HCT116 (cell line): ENCODE measurements around the gene MAST4. TPM values are rescaled to one million over a fixed set of nuclear protein-coding genes. Genes with fewer than 3 reads are reported as not detected.

ENCODE experiments used
- ATAC-seq: fragments of 200-7000 bp; cut with Tn5 transposase; 2 replicates; pipeline ENCODE4 v1.9.1; 2020; ENCODE audit warnings: mild to moderate bottlenecking, moderate library complexity
- BruUV-seq: library from RNA; stranded (reverse); fragments of 400-500 nt; replicated peaks from 2 replicates; lab custom pipeline; 2021; lab: Mats Ljungman, UMichigan
- CTCF ChIA-PET: fragments of 300-600 bp; sonication (Branson Sonifier 250); formaldehyde crosslinking; loops from one replicate; lab custom pipeline; 2021; ENCODE audit warnings: antibody characterized with exemption; lab: Charles Lee
- POLR2A ChIA-PET: fragments of 300-600, 350-600 bp; sonication (Branson Sonifier 250); formaldehyde crosslinking; loops from one replicate; lab custom pipeline; 2021; ENCODE audit warnings: antibody characterized with exemption; lab: Charles Lee
- RAD21 ChIA-PET, 2 experiments: fragments of 300-600 bp; sonication (Branson Sonifier 250); formaldehyde crosslinking; loops; one replicate each; lab custom pipeline; 2023; ENCODE audit warnings: low total read pairs in 2 of 2; ENCODE audit not compliant: uncharacterized antibody in 2 of 2, unreplicated experiment in 2 of 2, low non-redundant PET in 1 of 2; lab: Charles Lee
- DNase-seq: peaks from one replicate; pipeline ENCODE4 v3.0.0-alpha.2; 2010; ENCODE audit warnings: low read depth, low spot score
- H2AFZ ChIP-seq: fragments of 200-600 bp; shearing (Covaris generic), sonication (generic); 2 replicates; pipeline ENCODE4 v1.6.1; 2017; ENCODE audit warnings: low read depth, mixed run types, mixed read lengths, antibody characterized with exemption, low read length; ENCODE audit not compliant: poor library complexity, severe bottlenecking
- H3K27ac ChIP-seq: 2 replicates; pipeline ENCODE4 v1.5.1; 2012; ENCODE audit warnings: low read depth, low read length
- H3K27me3 ChIP-seq: fragments of 200-600 bp; sonication (generic); 2 replicates; pipeline ENCODE4 v1.6.1; 2016; ENCODE audit warnings: mixed run types, low read length, mixed read lengths; ENCODE audit not compliant: insufficient read depth
- H3K36me3 ChIP-seq, 2 experiments: fragments of 200-500 bp in 1 of 2; fragments of 200-600 bp in 1 of 2; sonication (Bioruptor generic) in 1 of 2; sonication (generic) in 1 of 2; 2 replicates each; pipeline versions ENCODE4 v1.5.1 to v1.6.1; 2014 to 2016; ENCODE audit warnings: low read length in 2 of 2, inconsistent platforms in 1 of 2, mixed read lengths in 1 of 2, mixed run types in 1 of 2; ENCODE audit not compliant: insufficient read depth in 2 of 2, control insufficient read depth in 1 of 2
- H3K4me1 ChIP-seq, 2 experiments: fragments of 200-600 bp in 1 of 2; sonication (generic) in 1 of 2; 2 replicates each; pipeline versions ENCODE4 v1.5.1 to v1.6.1; 2012 to 2017; ENCODE audit warnings: low read length in 2 of 2, inconsistent platforms in 1 of 2, mild to moderate bottlenecking in 1 of 2, mixed read lengths in 1 of 2, mixed run types in 1 of 2, moderate library complexity in 1 of 2; ENCODE audit not compliant: insufficient read depth in 2 of 2, control insufficient read depth in 1 of 2
- H3K4me2 ChIP-seq: fragments of 200-600 bp; sonication (generic); 2 replicates; pipeline ENCODE4 v1.6.1; 2017; ENCODE audit warnings: mixed run types, low read length, mixed read lengths
- H3K4me3 ChIP-seq, 2 experiments: fragments of 200-600 bp in 1 of 2; sonication (generic) in 1 of 2; replicated peaks in 1 of 2; 2 replicates each; pipeline ENCODE4 v1.5.1; 2011 to 2016; ENCODE audit warnings: low read length in 2 of 2, control low read depth in 1 of 2, low read depth in 1 of 2, mild to moderate bottlenecking in 1 of 2, mixed read lengths in 1 of 2, mixed run types in 1 of 2
- H3K79me2 ChIP-seq: fragments of 200-600 bp; sonication (generic); 2 replicates; pipeline ENCODE4 v1.6.1; 2017; ENCODE audit warnings: mild to moderate bottlenecking, mixed run types, low read length, moderate library complexity, mixed read lengths; ENCODE audit not compliant: insufficient read depth
- H3K9ac ChIP-seq: fragments of 200-600 bp; sonication (generic); 2 replicates; pipeline ENCODE4 v1.6.1; 2016; ENCODE audit warnings: low read length, mixed read lengths
- H3K9me2 ChIP-seq: fragments of 200-600 bp; sonication (generic), shearing (Covaris generic); 2 replicates; pipeline ENCODE4 v1.6.1; 2017; ENCODE audit warnings: mixed run types, mild to moderate bottlenecking, moderate library complexity; ENCODE audit not compliant: insufficient read depth
- H3K9me3 ChIP-seq, 2 experiments: fragments of 200-500 bp in 1 of 2; fragments of 200-600 bp in 1 of 2; sonication (Bioruptor generic) in 1 of 2; sonication (generic) in 1 of 2; 2 replicates each; pipeline ENCODE4 v1.6.1; 2014 to 2017; ENCODE audit warnings: low read length in 2 of 2, mixed read lengths in 2 of 2, inconsistent platforms in 1 of 2, low read depth in 1 of 2, mild to moderate bottlenecking in 1 of 2, mixed run types in 1 of 2, moderate library complexity in 1 of 2; ENCODE audit not compliant: control insufficient read depth in 1 of 2, insufficient read depth in 1 of 2
- H4K20me1 ChIP-seq: fragments of 200-600 bp; sonication (generic), shearing (Covaris generic); 2 replicates; pipeline ENCODE4 v1.6.1; 2017; ENCODE audit warnings: mixed run types, mild to moderate bottlenecking, moderate library complexity; ENCODE audit not compliant: insufficient read depth
- CBX3 ChIP-seq: IDR thresholded peaks from 2 replicates; pipeline ENCODE4 v1.6.1; 2012; ENCODE audit warnings: low read depth
- CEBPB ChIP-seq: IDR thresholded peaks from 2 replicates; pipeline ENCODE4 v1.6.1; 2012; ENCODE audit warnings: low read depth
- EGR1 ChIP-seq: IDR thresholded peaks from 2 replicates; pipeline ENCODE4 v1.6.1; 2012; ENCODE audit warnings: low read depth
- ELF1 ChIP-seq: IDR thresholded peaks from 2 replicates; pipeline ENCODE4 v1.6.1; 2012; ENCODE audit warnings: low read depth, borderline replicate concordance
- EZH2 ChIP-seq: fragments of 200-600 bp; sonication (generic); IDR thresholded peaks from 2 replicates; pipeline ENCODE4 v1.6.1; 2017; ENCODE audit warnings: antibody characterized with exemption, mixed run types
- EZH2phosphoT487 ChIP-seq: fragments of 200-600 bp; IDR thresholded peaks from 2 replicates; pipeline ENCODE4 v1.6.1; 2018; ENCODE audit warnings: antibody characterized with exemption, borderline replicate concordance
- JUND ChIP-seq: IDR thresholded peaks from 2 replicates; pipeline ENCODE4 v1.6.1; 2012
- POLR2A ChIP-seq: IDR thresholded peaks from 2 replicates; pipeline ENCODE4 v1.7.0; 2011; ENCODE audit warnings: borderline replicate concordance; ENCODE audit not compliant: insufficient read depth, insufficient read length; ENCODE audit errors: extremely low read depth
- POLR2AphosphoS5 ChIP-seq: IDR thresholded peaks from 2 replicates; pipeline ENCODE4 v1.6.1; 2011; ENCODE audit warnings: mild to moderate bottlenecking, low read depth, low read length, moderate library complexity
- SIN3A ChIP-seq: IDR thresholded peaks from 2 replicates; pipeline ENCODE4 v1.6.1; 2012; ENCODE audit warnings: low read depth
- SP1 ChIP-seq: IDR thresholded peaks from 2 replicates; pipeline ENCODE4 v1.6.1; 2012; ENCODE audit warnings: low read depth
- SRF ChIP-seq: IDR thresholded peaks from 2 replicates; pipeline ENCODE4 v1.6.1; 2012; ENCODE audit warnings: low read depth
- TCF7L2 ChIP-seq: IDR thresholded peaks from 2 replicates; pipeline ENCODE4 v1.7.0; 2011; ENCODE audit warnings: borderline replicate concordance, inconsistent platforms; ENCODE audit not compliant: insufficient read depth, insufficient read length; ENCODE audit errors: extremely low read depth
- ZFX ChIP-seq: fragments of 450-650 bp; IDR thresholded peaks from 2 replicates; pipeline ENCODE4 v1.6.1; 2017
- ZNF274 ChIP-seq: fragments of 200-500 bp; sonication (Bioruptor generic); IDR thresholded peaks from 2 replicates; pipeline ENCODE4 v1.6.1; 2014; ENCODE audit warnings: mild to moderate bottlenecking, low read depth, low read length, inconsistent platforms
- intact Hi-C: fragments of 100-400 bp; cut with micrococcal nuclease; formaldehyde crosslinking; loops from 2 replicates; pipeline ENCODE4 v1.10.0; 2022
- total RNA-seq: library from RNA; stranded (reverse); gene quantifications from one replicate; pipeline ENCODE4 v1.2.1, GENCODE V29; 2021; ENCODE audit not compliant: unreplicated experiment
- TF ChIP-seq, protein P1 (sequence below): IDR thresholded peaks from 2 replicates; pipeline ENCODE4 v1.6.1; 2012; ENCODE audit warnings: low read depth
- TF ChIP-seq, protein P2 (sequence below), 3 experiments: fragments of 200-600 bp in 1 of 3; sonication (generic) in 1 of 3; IDR thresholded peaks in 2 of 3; conservative IDR thresholded peaks in 1 of 3; 2 replicates each; pipeline ENCODE4 v1.5.1; 2012 to 2017; ENCODE audit warnings: low read depth in 2 of 3, low read length in 2 of 3, antibody characterized with exemption in 1 of 3, borderline replicate concordance in 1 of 3, control low read depth in 1 of 3, mild to moderate bottlenecking in 1 of 3, mixed read lengths in 1 of 3, mixed run types in 1 of 3, moderate library complexity in 1 of 3; ENCODE audit not compliant: insufficient read depth in 1 of 3
- TF ChIP-seq, protein P3 (sequence below): IDR thresholded peaks from 2 replicates; pipeline ENCODE4 v1.6.1; 2012

MAST4 gene
- total RNA-seq, 1 experiment from 2014 or later, result 1.1 TPM

DNA sequence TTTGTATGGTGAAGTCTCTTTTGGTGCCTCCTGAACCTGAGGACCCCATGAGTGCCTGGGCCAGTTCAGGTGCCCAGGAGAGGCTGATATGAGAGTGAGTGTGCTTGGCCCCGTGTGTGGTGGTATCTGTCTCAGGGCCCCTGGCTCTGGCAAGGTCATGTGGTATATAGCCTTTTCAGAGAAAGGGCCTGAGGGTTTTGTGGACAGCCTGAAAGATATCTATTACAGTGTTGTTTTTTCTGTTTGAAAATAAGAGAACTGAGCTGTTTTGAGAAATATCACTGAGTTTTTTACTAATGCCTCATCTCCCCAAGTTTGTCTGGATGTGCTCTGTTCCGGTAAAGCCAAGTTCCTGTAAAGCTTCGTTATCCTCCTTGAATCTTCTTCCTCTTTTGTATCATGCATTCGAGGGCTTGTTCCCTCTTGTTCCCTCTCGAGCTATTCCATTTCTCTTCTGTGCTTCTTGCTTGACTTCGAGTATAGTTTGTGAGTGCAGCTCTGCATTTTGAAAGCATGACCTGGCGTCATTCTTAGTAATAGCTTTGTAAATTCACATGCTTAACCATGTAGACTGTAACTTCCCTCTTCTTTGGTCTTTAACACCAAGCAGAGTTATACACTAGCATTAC lies 122.3 kb downstream of the MAST4 start:
- no peak overlapping the region for H3K27ac ChIP-seq
- TF ChIP-seq POLR2AphosphoS5 (no peak), SIN3A (no peak), JUND (no peak), CEBPB (no peak), SP1 (no peak), TCF7L2 (no peak), CBX3 (no peak), ZFX (no peak), ZNF274 (no peak), POLR2A (no peak), SRF (no peak), EZH2phosphoT487 (no peak), EGR1 (no peak), ELF1 (no peak), EZH2 (no peak)
- TF ChIP-seq, protein P1, sequence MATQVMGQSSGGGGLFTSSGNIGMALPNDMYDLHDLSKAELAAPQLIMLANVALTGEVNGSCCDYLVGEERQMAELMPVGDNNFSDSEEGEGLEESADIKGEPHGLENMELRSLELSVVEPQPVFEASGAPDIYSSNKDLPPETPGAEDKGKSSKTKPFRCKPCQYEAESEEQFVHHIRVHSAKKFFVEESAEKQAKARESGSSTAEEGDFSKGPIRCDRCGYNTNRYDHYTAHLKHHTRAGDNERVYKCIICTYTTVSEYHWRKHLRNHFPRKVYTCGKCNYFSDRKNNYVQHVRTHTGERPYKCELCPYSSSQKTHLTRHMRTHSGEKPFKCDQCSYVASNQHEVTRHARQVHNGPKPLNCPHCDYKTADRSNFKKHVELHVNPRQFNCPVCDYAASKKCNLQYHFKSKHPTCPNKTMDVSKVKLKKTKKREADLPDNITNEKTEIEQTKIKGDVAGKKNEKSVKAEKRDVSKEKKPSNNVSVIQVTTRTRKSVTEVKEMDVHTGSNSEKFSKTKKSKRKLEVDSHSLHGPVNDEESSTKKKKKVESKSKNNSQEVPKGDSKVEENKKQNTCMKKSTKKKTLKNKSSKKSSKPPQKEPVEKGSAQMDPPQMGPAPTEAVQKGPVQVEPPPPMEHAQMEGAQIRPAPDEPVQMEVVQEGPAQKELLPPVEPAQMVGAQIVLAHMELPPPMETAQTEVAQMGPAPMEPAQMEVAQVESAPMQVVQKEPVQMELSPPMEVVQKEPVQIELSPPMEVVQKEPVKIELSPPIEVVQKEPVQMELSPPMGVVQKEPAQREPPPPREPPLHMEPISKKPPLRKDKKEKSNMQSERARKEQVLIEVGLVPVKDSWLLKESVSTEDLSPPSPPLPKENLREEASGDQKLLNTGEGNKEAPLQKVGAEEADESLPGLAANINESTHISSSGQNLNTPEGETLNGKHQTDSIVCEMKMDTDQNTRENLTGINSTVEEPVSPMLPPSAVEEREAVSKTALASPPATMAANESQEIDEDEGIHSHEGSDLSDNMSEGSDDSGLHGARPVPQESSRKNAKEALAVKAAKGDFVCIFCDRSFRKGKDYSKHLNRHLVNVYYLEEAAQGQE, result no peak
- TF ChIP-seq, protein P2, sequence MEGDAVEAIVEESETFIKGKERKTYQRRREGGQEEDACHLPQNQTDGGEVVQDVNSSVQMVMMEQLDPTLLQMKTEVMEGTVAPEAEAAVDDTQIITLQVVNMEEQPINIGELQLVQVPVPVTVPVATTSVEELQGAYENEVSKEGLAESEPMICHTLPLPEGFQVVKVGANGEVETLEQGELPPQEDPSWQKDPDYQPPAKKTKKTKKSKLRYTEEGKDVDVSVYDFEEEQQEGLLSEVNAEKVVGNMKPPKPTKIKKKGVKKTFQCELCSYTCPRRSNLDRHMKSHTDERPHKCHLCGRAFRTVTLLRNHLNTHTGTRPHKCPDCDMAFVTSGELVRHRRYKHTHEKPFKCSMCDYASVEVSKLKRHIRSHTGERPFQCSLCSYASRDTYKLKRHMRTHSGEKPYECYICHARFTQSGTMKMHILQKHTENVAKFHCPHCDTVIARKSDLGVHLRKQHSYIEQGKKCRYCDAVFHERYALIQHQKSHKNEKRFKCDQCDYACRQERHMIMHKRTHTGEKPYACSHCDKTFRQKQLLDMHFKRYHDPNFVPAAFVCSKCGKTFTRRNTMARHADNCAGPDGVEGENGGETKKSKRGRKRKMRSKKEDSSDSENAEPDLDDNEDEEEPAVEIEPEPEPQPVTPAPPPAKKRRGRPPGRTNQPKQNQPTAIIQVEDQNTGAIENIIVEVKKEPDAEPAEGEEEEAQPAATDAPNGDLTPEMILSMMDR (IDR thresholded peaks at IDR 0.05 in 2 of 3, conservative IDR thresholded peaks at IDR 0.05 in 1 of 3; ENCODE audit: borderline replicate concordance in 1 of 3, insufficient read depth in 1 of 3, low read depth in 2 of 3, low read length in 2 of 3), result no peak
- TF ChIP-seq, protein P3, sequence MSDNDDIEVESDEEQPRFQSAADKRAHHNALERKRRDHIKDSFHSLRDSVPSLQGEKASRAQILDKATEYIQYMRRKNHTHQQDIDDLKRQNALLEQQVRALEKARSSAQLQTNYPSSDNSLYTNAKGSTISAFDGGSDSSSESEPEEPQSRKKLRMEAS, result no peak
- TF ChIP-seq, all 23 proteins: peak for 0
- peaks cover 30% of the 10 kb centered on the region for H3K27me3 ChIP-seq
- RAD21 ChIA-PET, result no interaction called here
- ATAC-seq, result no peak
- H3K36me3 ChIP-seq, result no peaks in the 10 kb centered on the region
- no peaks in the 10 kb centered on the region for H3K9me2 ChIP-seq
- H3K9me3 ChIP-seq, result no peaks in the 10 kb centered on the region
- no peak overlapping the region for H3K4me3 ChIP-seq
- POLR2A ChIA-PET, result no interaction called here
- no peaks in the 10 kb centered on the region for H3K79me2 ChIP-seq
- DNase-seq, result no peak
- H3K4me1 ChIP-seq, result peaks cover 0 to 4% of the 10 kb centered on the region in 2 experiments; a peak in 1 of 4 replicates
- H3K4me2 ChIP-seq, result no peak overlapping the region
- CTCF ChIA-PET, result no interaction called here
- intact Hi-C loops, result no loop called here
- H4K20me1 ChIP-seq, result no peaks in the 10 kb centered on the region; the same call in 1 of the 2 replicates
- no peak overlapping the region for H2AFZ ChIP-seq
- BruUV-seq, result no TSS peak
- H3K9ac ChIP-seq, result no peak overlapping the region
